ENCODE results near the gene G3BP2.
"Not testable (repeated sequence)": the region's sequence is repeated elsewhere in the genome, so short reads cannot be mapped to it uniquely, and the experiment has no call there.

G3BP2 gene

GRCh38 chr4:75678473-75678872, 5.3 kb upstream of the G3BP2 start:
- no peak overlapping the region for H3K4me2 ChIP-seq
- TF ChIP-seq Cebpa-rat (IDR thresholded peaks at IDR 0.05): no peak

GRCh38 chr4:75675004-75675531, 1.9 kb upstream of the G3BP2 start:
- Histone ChIP-seq H3K4me1 (peaks cover 23 to 28% (median 25%) of the 10 kb centered on the region in 10 experiments), H3K4me3 (no peak overlapping the region), H3K4me2 (no peak overlapping the region), H4K20me1 (peaks cover 20 to 30% (median 24%) of the 10 kb centered on the region in 11 experiments; a peak in 21 of 22 replicates), H3K9ac (no peak overlapping the region), H3K27me3 (no peaks in the 10 kb centered on the region), H3K36me3 (peaks cover 0 to 9% (median under 1%) of the 10 kb centered on the region in 11 experiments; a peak in 5 of 22 replicates), H3K9me3 (replicated peaks in 1 of 11) (no peaks in the 10 kb centered on the region), H3K27ac (no peak overlapping the region)
- no peak for TF ChIP-seq Cebpa-rat (IDR thresholded peaks at IDR 0.05)

More at GRCh38 chr4:75678473-75678872, 5.3 kb upstream of the G3BP2 start:
- H3K4me1 ChIP-seq: peaks cover 7 to 15% (median 8%) of the 10 kb centered on the region in 10 experiments
- H3K9ac ChIP-seq: no peak overlapping the region
- peaks cover 0 to 9% (median 0%) of the 10 kb centered on the region in 11 experiments; a peak in 1 of 22 replicates for H3K36me3 ChIP-seq
- H4K20me1 ChIP-seq: no peaks in the 10 kb centered on the region
- H3K27me3 ChIP-seq: no peaks in the 10 kb centered on the region
- H3K27ac ChIP-seq: no peak overlapping the region
- H3K9me3 ChIP-seq (replicated peaks in 1 of 11): no peaks in the 10 kb centered on the region
- no peak overlapping the region for H3K4me3 ChIP-seq

GRCh38 chr4:75673959-75674328, 733 bp upstream of the G3BP2 start:
- Histone ChIP-seq H4K20me1 (peaks cover 31 to 41% (median 35%) of the 10 kb centered on the region in 11 experiments), H3K27me3 (no peaks in the 10 kb centered on the region), H3K27ac (peak overlapping the region; percentile 81 to 96 (median 93)), H3K36me3 (peaks cover 0 to 18% (median 7%) of the 10 kb centered on the region in 11 experiments; a peak in 6 of 22 replicates), H3K4me3 (peak overlapping the region; percentile 84 to 99 (median 93)), H3K9me3 (replicated peaks in 1 of 11) (no peaks in the 10 kb centered on the region), H3K9ac (peak overlapping the region; percentile 83 to 97 (median 95)), H3K4me2 (peak overlapping the region; percentile 73 to 93 (median 86)), H3K4me1 (peaks cover 30 to 38% (median 36%) of the 10 kb centered on the region in 10 experiments)
- TF ChIP-seq Cebpa-rat (IDR thresholded peaks at IDR 0.05): no peak

- Histone ChIP-seq H3K4me2 (peak overlapping the region; percentile 86 to 97 (median 91)), H3K9ac (peak overlapping the region; percentile 93 to 97 (median 95)), H3K27ac (peak overlapping the region; percentile 89 to 96 (median 93)), H3K4me1 (peaks cover 35 to 50% (median 42%) of the 10 kb centered on the region in 10 experiments), H4K20me1 (peaks cover 45 to 55% (median 49%) of the 10 kb centered on the region in 11 experiments), H3K27me3 (no peaks in the 10 kb centered on the region), H3K9me3 (replicated peaks in 1 of 11) (no peaks in the 10 kb centered on the region), H3K4me3 (peak overlapping the region; percentile 84 to 99 (median 93)), H3K36me3 (peaks cover 0 to 14% (median 6%) of the 10 kb centered on the region in 11 experiments; a peak in 7 of 22 replicates)
- no peak for TF ChIP-seq Cebpa-rat (IDR thresholded peaks at IDR 0.05)
Measured at GRCh38 chr4:75672461-75673026, 667 bp downstream of the G3BP2 start.

- Histone ChIP-seq H3K4me1 (peaks cover 37 to 56% (median 45%) of the 10 kb centered on the region in 10 experiments), H4K20me1 (peaks cover 52 to 61% (median 56%) of the 10 kb centered on the region in 11 experiments), H3K27me3 (no peaks in the 10 kb centered on the region), H3K9ac (peak overlapping the region; percentile 93 to 97 (median 95)), H3K9me3 (replicated peaks in 1 of 11) (no peaks in the 10 kb centered on the region), H3K4me2 (peak overlapping the region; percentile 86 to 97 (median 91)), H3K27ac (peak overlapping the region; percentile 89 to 96 (median 93)), H3K36me3 (peaks cover 0 to 19% (median 6%) of the 10 kb centered on the region in 11 experiments; a peak in 7 of 22 replicates), H3K4me3 (peak overlapping the region; percentile 84 to 99 (median 93))
- no peak for TF ChIP-seq Cebpa-rat (IDR thresholded peaks at IDR 0.05)
Measured at GRCh38 chr4:75671802-75672421, 1.3 kb downstream of the G3BP2 start.

GRCh38 chr4:75668596-75668995, 4.6 kb downstream of the G3BP2 start:
- Histone ChIP-seq H3K9me3 (replicated peaks in 1 of 11) (no peaks in the 10 kb centered on the region), H3K4me3 (no peak overlapping the region), H3K9ac (no peak overlapping the region), H3K36me3 (peaks cover 0 to 47% (median 18%) of the 10 kb centered on the region in 11 experiments; a peak in 16 of 22 replicates), H3K27me3 (no peaks in the 10 kb centered on the region), H3K4me2 (peak overlapping the region; percentile 4 to 95 (median 86); a peak in 11 of 22 replicates), H3K4me1 (peaks cover 28 to 76% (median 44%) of the 10 kb centered on the region in 10 experiments), H3K27ac (no peak overlapping the region), H4K20me1 (peaks cover 85 to 95% (median 89%) of the 10 kb centered on the region in 11 experiments)
- no peak for TF ChIP-seq Cebpa-rat (IDR thresholded peaks at IDR 0.05)

- not testable (repeated sequence) for H3K27me3 ChIP-seq; H3K9me3 ChIP-seq (replicated peaks in 1 of 11); H3K4me3 ChIP-seq; H3K9ac ChIP-seq; H3K27ac ChIP-seq
- H3K36me3 ChIP-seq: peaks cover 3 to 56% (median 25%) of the 10 kb centered on the region in 11 experiments; a peak in 21 of 22 replicates
- peak overlapping the region in 2 of 11 experiments; percentile 14 to 27; a peak in 2 of 22 replicates for H3K4me2 ChIP-seq
- peaks cover 94 to 100% (median 98%) of the 10 kb centered on the region in 11 experiments for H4K20me1 ChIP-seq
- H3K4me1 ChIP-seq: peaks cover 28 to 76% (median 44%) of the 10 kb centered on the region in 10 experiments
Measured at GRCh38 chr4:75667636-75668035, 5.6 kb downstream of the G3BP2 start.

- Histone ChIP-seq H3K4me3 (no peak overlapping the region), H3K27ac (no peak overlapping the region), H4K20me1 (peaks cover 100% of the 10 kb centered on the region in 11 experiments), H3K9me3 (replicated peaks in 1 of 11) (no peaks in the 10 kb centered on the region), H3K36me3 (peaks cover 16 to 70% (median 39%) of the 10 kb centered on the region in 11 experiments), H3K4me1 (peaks cover 22 to 70% (median 38%) of the 10 kb centered on the region in 10 experiments), H3K4me2 (peak overlapping the region in 2 of 11 experiments; percentile 32 to 54; a peak in 3 of 22 replicates), H3K9ac (no peak overlapping the region), H3K27me3 (no peaks in the 10 kb centered on the region)
- no peak for TF ChIP-seq Cebpa-rat (IDR thresholded peaks at IDR 0.05)
Measured at GRCh38 chr4:75666299-75666698, 6.9 kb downstream of the G3BP2 start.

- peaks cover 33 to 80% (median 51%) of the 10 kb centered on the region in 11 experiments for H3K36me3 ChIP-seq
- H3K9ac ChIP-seq; H3K9me3 ChIP-seq (replicated peaks in 1 of 11); H3K4me3 ChIP-seq; H3K27me3 ChIP-seq; H3K27ac ChIP-seq: not testable (repeated sequence)
- H3K4me2 ChIP-seq: peak overlapping the region in 2 of 11 experiments; percentile 33 to 54; a peak in 3 of 22 replicates
- peaks cover 8 to 54% (median 22%) of the 10 kb centered on the region in 10 experiments; a peak in 18 of 20 replicates for H3K4me1 ChIP-seq
- H4K20me1 ChIP-seq: peaks cover 97 to 100% (median 100%) of the 10 kb centered on the region in 11 experiments
Measured at GRCh38 chr4:75664604-75665003, 8.6 kb downstream of the G3BP2 start.
